ENCODE measurements around the gene ITGB3.
"Not testable (repeated sequence)": the region's sequence is repeated elsewhere in the genome, so short reads cannot be mapped to it uniquely, and the experiment has no call there.

The ITGB3 gene

GRCh38 chr17:47250855-47251254 lies 2.8 kb upstream of the ITGB3 start:
- DNase-seq = no peak

- DNase-seq = no peak
Observed at GRCh38 chr17:47251421-47251940, 2.1 kb upstream of the ITGB3 start.

- no peak for DNase-seq
Observed at GRCh38 chr17:47252209-47252608, 1.4 kb upstream of the ITGB3 start.

- no peak for DNase-seq
Observed at GRCh38 chr17:47252766-47253512, 688 bp upstream of the ITGB3 start.

- DNase-seq = no peak
Observed at GRCh38 chr17:47254403-47254943, 846 bp downstream of the ITGB3 start.

- DNase-seq = no peak
Observed at GRCh38 chr17:47257651-47258339, 4.2 kb downstream of the ITGB3 start.

GRCh38 chr17:47262586-47262985 lies 9.0 kb downstream of the ITGB3 start:
- no peak for DNase-seq

- peak in 1 of 2 experiments; percentile 28 for DNase-seq
Observed at GRCh38 chr17:47264166-47264565, 10.5 kb downstream of the ITGB3 start.

GRCh38 chr17:47265983-47266541 lies 12.4 kb downstream of the ITGB3 start:
- DNase-seq = no peak

- no peak for DNase-seq
Observed at GRCh38 chr17:47266782-47267181, 13.2 kb downstream of the ITGB3 start.

- no peak for DNase-seq
Observed at GRCh38 chr17:47267354-47267828, 13.8 kb downstream of the ITGB3 start.

- DNase-seq = not testable (repeated sequence)
Observed at GRCh38 chr17:47268964-47269363, 15.3 kb downstream of the ITGB3 start.

- not testable (repeated sequence) for DNase-seq
Observed at GRCh38 chr17:47269561-47270280, 16.1 kb downstream of the ITGB3 start.

GRCh38 chr17:47270946-47271705 lies 17.5 kb downstream of the ITGB3 start:
- no peak for DNase-seq

GRCh38 chr17:47272491-47272890 lies 18.9 kb downstream of the ITGB3 start:
- DNase-seq = no peak

- no peak for DNase-seq
Observed at GRCh38 chr17:47273245-47273644, 19.6 kb downstream of the ITGB3 start.

GRCh38 chr17:47274319-47275069 lies 20.9 kb downstream of the ITGB3 start:
- no peak for DNase-seq

GRCh38 chr17:47275245-47275984 lies 21.8 kb downstream of the ITGB3 start:
- DNase-seq = no peak

GRCh38 chr17:47276444-47276843 lies 22.8 kb downstream of the ITGB3 start:
- no peak for DNase-seq

GRCh38 chr17:47276868-47277267 lies 23.2 kb downstream of the ITGB3 start:
- DNase-seq = peak in 1 of 2 experiments; percentile 12

Measured in NCI-H524 (cell line).